ENCODE measurements around the gene CAMK2A.

CAMK2A gene

DNA sequence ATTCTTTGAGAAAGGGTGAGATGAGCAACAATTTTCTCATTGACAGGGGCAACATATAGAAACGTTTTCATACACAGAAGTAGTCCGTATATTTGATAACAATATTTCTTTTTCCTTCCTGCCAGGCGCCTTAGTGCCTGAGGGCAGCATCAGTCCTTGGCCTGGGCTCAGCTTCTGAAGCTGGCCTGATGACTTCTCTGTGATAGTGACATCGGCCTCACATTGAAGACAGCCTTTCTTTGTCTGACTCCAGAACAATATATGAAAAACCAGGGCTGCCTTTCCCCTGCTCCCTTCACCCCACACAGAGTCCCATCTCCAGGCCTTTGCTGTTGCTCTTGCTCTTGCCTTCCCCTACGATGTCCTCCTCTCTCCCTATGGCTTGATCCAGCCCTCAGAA is 43.8 kb upstream of the CAMK2A start:
- Histone ChIP-seq H3K4me3 (ENCODE audit: low read length) (no peak overlapping the region), H3K27ac (ENCODE audit: low read depth, low read length) (no peak overlapping the region), H3K36me3 (ENCODE audit: control insufficient read depth, low read length) (no peaks in the 10 kb centered on the region), H3K4me1 (ENCODE audit: control insufficient read depth, low read length) (no peaks in the 10 kb centered on the region), H3K79me2 (ENCODE audit: control insufficient read depth, low read length) (no peaks in the 10 kb centered on the region), H3K9me3 (ENCODE audit: control insufficient read depth, insufficient read depth, low read length) (no peaks in the 10 kb centered on the region), H4K20me1 (ENCODE audit: control insufficient read depth, insufficient read depth, low read depth, low read length) (no peaks in the 10 kb centered on the region), H3K27me3 (ENCODE audit: control insufficient read depth, low read length) (peaks cover 12% of the 10 kb centered on the region; the same call in 1 of the 2 replicates), H3K4me2 (ENCODE audit: low read length) (no peak overlapping the region), H3K9me2 (replicated peaks; ENCODE audit: control insufficient read depth, low read length) (no peaks in the 10 kb centered on the region), H3F3A (ENCODE audit: control insufficient read depth, insufficient read depth) (no peaks in the 10 kb centered on the region)
- TF ChIP-seq, protein P1, sequence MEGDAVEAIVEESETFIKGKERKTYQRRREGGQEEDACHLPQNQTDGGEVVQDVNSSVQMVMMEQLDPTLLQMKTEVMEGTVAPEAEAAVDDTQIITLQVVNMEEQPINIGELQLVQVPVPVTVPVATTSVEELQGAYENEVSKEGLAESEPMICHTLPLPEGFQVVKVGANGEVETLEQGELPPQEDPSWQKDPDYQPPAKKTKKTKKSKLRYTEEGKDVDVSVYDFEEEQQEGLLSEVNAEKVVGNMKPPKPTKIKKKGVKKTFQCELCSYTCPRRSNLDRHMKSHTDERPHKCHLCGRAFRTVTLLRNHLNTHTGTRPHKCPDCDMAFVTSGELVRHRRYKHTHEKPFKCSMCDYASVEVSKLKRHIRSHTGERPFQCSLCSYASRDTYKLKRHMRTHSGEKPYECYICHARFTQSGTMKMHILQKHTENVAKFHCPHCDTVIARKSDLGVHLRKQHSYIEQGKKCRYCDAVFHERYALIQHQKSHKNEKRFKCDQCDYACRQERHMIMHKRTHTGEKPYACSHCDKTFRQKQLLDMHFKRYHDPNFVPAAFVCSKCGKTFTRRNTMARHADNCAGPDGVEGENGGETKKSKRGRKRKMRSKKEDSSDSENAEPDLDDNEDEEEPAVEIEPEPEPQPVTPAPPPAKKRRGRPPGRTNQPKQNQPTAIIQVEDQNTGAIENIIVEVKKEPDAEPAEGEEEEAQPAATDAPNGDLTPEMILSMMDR (IDR thresholded peaks at IDR 0.05; ENCODE audit: low read depth, low read length, poor library complexity, severe bottlenecking) = no peak
- no peak for TF ChIP-seq EZH2phosphoT487 (IDR thresholded peaks at IDR 0.05; ENCODE audit: borderline replicate concordance, low read length)

DNA sequence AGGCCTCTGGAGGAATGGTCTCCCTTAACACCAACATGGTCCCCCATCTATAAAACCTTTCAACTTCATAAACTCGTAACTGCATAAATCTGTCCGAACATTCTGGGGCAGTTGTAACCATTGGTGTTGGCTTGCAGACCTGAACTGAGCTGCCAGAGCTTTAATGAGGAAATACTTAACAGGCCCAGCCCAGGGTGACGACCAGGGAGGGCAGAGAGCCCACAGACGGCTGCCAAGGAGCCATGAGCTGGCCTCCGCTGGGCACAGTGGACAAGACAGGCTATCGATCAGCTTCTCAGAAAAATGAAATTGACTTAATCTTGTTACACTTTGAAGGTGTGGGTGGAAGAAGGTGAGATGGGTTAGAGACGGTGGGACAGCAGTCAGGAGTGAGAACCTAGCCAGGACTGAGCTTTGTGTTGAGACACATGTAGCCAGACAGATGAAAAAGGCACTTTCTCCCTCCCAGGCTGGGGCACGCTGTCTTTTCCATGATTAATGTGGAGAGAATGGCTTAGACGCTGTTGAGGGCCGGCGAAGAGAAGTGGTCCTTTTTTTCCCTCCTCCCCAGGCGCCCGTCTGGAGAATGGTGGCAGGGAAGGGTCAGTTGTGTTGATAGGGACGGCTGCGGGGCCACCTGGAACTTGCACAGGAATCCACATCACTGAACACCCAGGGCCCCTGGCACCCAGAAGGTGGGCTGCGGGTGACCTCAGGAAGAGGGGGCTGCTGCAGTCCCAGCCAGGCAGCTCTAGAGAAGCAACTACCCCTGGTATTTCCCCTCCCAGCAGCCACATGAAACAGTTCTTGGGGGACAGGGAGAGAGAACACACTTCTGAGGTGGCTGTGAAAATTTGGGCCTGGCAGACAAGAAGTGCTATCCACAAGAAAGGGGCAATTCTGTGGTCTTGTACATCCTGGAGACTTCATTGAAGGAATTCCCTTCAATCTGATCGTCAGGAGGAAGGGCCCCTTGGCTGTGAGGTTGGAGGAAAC is 40.6 kb upstream of the CAMK2A start:
- Histone ChIP-seq H3F3A (ENCODE audit: control insufficient read depth, insufficient read depth) (no peaks in the 10 kb centered on the region), H3K4me3 (ENCODE audit: low read length) (no peak overlapping the region), H3K79me2 (ENCODE audit: control insufficient read depth, low read length) (no peaks in the 10 kb centered on the region), H3K9me2 (replicated peaks; ENCODE audit: control insufficient read depth, low read length) (no peaks in the 10 kb centered on the region), H3K4me1 (ENCODE audit: control insufficient read depth, low read length) (no peaks in the 10 kb centered on the region), H3K4me2 (ENCODE audit: low read length) (no peak overlapping the region), H3K27ac (ENCODE audit: low read depth, low read length) (no peak overlapping the region), H3K9me3 (ENCODE audit: control insufficient read depth, insufficient read depth, low read length) (no peaks in the 10 kb centered on the region), H3K36me3 (ENCODE audit: control insufficient read depth, low read length) (no peaks in the 10 kb centered on the region), H3K27me3 (ENCODE audit: control insufficient read depth, low read length) (peaks cover 8% of the 10 kb centered on the region; the same call in 1 of the 2 replicates), H4K20me1 (ENCODE audit: control insufficient read depth, insufficient read depth, low read depth, low read length) (no peaks in the 10 kb centered on the region)
- TF ChIP-seq, protein P1 (IDR thresholded peaks at IDR 0.05; ENCODE audit: low read depth, low read length, poor library complexity, severe bottlenecking) = no peak
- TF ChIP-seq EZH2phosphoT487 (IDR thresholded peaks at IDR 0.05; ENCODE audit: borderline replicate concordance, low read length) = no peak

DNA sequence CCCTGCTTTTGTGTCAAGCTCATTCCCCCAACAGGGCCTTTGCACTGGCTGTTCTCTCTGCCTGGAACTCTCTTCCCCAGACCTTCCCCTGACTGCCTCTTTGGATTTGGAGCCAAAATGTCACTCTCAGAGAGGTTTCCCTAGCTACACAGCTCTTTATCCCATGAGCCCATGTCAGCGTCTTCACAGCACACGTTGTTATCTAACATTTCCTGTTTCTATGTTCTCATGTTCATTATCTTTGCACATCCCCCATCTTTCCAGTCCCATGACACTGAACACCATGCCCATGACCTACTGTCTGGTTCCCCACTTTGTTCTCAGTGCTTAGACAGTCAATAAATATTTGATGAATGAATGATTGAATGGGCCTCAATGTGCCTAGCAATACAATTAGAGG is 39.5 kb upstream of the CAMK2A start:
- no peaks in the 10 kb centered on the region for H3K9me3 ChIP-seq (ENCODE audit: control insufficient read depth, insufficient read depth, low read length)
- peaks cover 5% of the 10 kb centered on the region; the same call in 1 of the 2 replicates for H3K27me3 ChIP-seq (ENCODE audit: control insufficient read depth, low read length)
- H3K36me3 ChIP-seq (ENCODE audit: control insufficient read depth, low read length) = no peaks in the 10 kb centered on the region
- H4K20me1 ChIP-seq (ENCODE audit: control insufficient read depth, insufficient read depth, low read depth, low read length) = no peaks in the 10 kb centered on the region
- no peak for TF ChIP-seq EZH2phosphoT487 (IDR thresholded peaks at IDR 0.05; ENCODE audit: borderline replicate concordance, low read length)
- TF ChIP-seq, protein P1 (IDR thresholded peaks at IDR 0.05; ENCODE audit: low read depth, low read length, poor library complexity, severe bottlenecking) = no peak
- H3F3A ChIP-seq (ENCODE audit: control insufficient read depth, insufficient read depth) = no peaks in the 10 kb centered on the region
- H3K4me2 ChIP-seq (ENCODE audit: low read length) = no peak overlapping the region
- no peaks in the 10 kb centered on the region for H3K9me2 ChIP-seq (replicated peaks; ENCODE audit: control insufficient read depth, low read length)
- H3K4me1 ChIP-seq (ENCODE audit: control insufficient read depth, low read length) = no peaks in the 10 kb centered on the region
- H3K27ac ChIP-seq (ENCODE audit: low read depth, low read length) = no peak overlapping the region
- no peaks in the 10 kb centered on the region for H3K79me2 ChIP-seq (ENCODE audit: control insufficient read depth, low read length)
- H3K4me3 ChIP-seq (ENCODE audit: low read length) = no peak overlapping the region
